HL-60 (cell line): ENCODE results near the gene PTP4A2.

Experiments
- CTCF ChIP-seq: IDR thresholded peaks from one replicate; pipeline ENCODE4 v1.5.1; 2011; ENCODE audit warnings: low read length, control low read depth, inconsistent platforms; ENCODE audit not compliant: insufficient read depth
- REST ChIP-seq: IDR thresholded peaks from 2 replicates; pipeline ENCODE4 v1.6.1; 2012; ENCODE audit warnings: low read depth; ENCODE audit not compliant: insufficient replicate concordance

GRCh38 chr1:31926853-31927660, 11.1 kb downstream of the PTP4A2 start:
- TF ChIP-seq CTCF (no peak), REST (no peak)
